ENCODE data around the gene KRTAP19-3.

- TF ChIP-seq CTCF (IDR thresholded peaks at IDR 0.05; ENCODE audit: insufficient read depth, low read depth, low read length), result no peak
- TF ChIP-seq EZH2 (IDR thresholded peaks at IDR 0.05; ENCODE audit: insufficient read depth, low read length), result no peak
These were observed 10.2 kb upstream of the KRTAP19-3 start, which contains the start of gene KRTAP19-5 for GRCh38 chr21:30502041-30502440.

Measured in astrocyte (in vitro differentiated cells and primary cell).